D721Med (cell line): Measurements from ENCODE around the gene F7.

Source experiments
- DNase-seq: peaks from one replicate; pipeline ENCODE4 v3.0.0; 2011; ENCODE audit warnings: low spot score; ENCODE audit not compliant: insufficient read length
- FAIRE-seq: peaks from 2 replicates; lab custom pipeline; 2011; peaks lifted over from hg19 to GRCh38; lab: Jason Lieb, UNC
- CTCF ChIP-seq: IDR thresholded peaks from 2 replicates; pipeline ENCODE4 v1.5.1; 2012; ENCODE audit warnings: mild to moderate bottlenecking, control low read depth; ENCODE audit not compliant: insufficient read depth; ENCODE audit errors: missing control alignments

Gene F7

DNA sequence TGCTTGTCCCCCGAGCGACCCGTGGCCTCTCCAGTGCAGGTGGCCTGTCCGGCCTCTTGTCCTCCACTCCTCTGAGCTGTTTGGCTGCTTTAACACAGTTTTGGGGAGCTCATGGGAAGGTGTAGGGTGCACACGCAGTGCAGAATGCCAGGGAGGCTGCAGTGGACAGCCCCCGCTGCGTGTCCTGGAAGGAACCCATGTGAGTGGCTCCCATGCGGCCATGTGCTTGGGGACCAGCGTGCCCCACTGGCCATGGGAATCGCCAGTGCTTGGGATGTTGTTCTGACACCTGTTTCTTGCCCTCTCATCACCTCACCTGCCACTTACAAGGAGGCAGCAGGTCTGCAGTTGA lies 22.6 kb upstream of the F7 start:
- TF ChIP-seq CTCF, result no peak
- FAIRE-seq, result no peak
- DNase-seq, result no peak

GRCh38 chr13:113083402-113084061 lies 22.1 kb upstream of the F7 start:
- FAIRE-seq, result no peak
- no peak for DNase-seq
- no peak for TF ChIP-seq CTCF

GRCh38 chr13:113084094-113084942 lies 21.3 kb upstream of the F7 start:
- TF ChIP-seq CTCF, result no peak
- FAIRE-seq, result no peak
- DNase-seq, result no peak

- TF ChIP-seq CTCF, result no peak
- FAIRE-seq (no peak), DNase-seq (no peak)
These were observed 20.5 kb upstream of the F7 start for GRCh38 chr13:113084943-113085540.

DNA sequence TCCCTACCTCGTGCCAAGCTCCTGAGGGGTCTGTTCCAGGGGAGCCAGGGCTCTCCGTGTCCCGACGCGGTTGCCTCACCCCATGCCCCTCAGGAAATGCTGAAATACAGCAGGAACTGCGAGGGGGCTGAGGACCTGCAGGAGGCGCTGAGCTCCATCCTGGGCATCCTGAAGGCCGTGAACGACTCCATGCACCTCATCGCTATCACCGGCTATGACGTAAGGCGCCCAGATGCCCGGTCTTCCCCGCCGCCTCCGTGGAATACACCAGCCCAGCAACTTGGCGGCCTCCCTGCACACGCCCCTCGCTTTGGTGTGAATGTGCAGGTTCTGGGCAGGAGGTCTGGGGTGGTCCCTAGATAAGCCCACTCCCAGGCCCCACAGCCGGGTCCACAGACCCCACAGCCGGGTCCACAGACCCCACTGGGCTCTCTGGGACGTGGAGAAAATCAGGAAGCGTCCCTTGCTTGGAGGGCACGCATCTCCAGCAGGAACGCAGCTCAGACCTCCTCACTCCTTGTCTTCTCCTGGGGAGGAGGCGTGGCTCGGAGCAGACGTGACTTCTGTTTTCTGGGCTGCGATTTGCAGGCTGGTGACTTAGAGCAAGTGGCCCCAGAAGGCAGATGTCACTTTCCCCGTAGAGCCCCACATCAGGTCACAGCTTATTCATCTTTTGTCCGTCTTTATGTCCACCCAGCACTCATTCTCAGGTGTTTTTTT lies 19.4 kb upstream of the F7 start:
- DNase-seq (no peak), FAIRE-seq (no peak)
- peak; percentile 1 for TF ChIP-seq CTCF

GRCh38 chr13:113086991-113087922 lies 18.3 kb upstream of the F7 start:
- FAIRE-seq, result no peak
- no peak for DNase-seq
- no peak for TF ChIP-seq CTCF
